Memory B cell (primary cell): ENCODE data around the gene VSTM4.
A peak's percentile ranks its signal among the peaks of the same experiment; 100 is the strongest.

Experiments used
- ATAC-seq: fragments of 150-1000 bp; cut with Tn5 transposase; 2 replicates; pipeline ENCODE4 v1.10.0; 2021; ENCODE audit warnings: low read depth, mild to moderate bottlenecking, moderate library complexity
- DNase-seq, 2 donors: peaks; one replicate each; pipeline ENCODE4 v3.0.0; 2022; ENCODE audit warnings: low spot score in 2 of 2
- H3K27ac Mint-ChIP-seq: one replicate; pipeline ENCODE4 v1.8.0; 2022; ENCODE audit warnings: mild to moderate bottlenecking, moderate library complexity, mixed read lengths
- H3K27me3 Mint-ChIP-seq: one replicate; pipeline ENCODE4 v1.8.0; 2022; ENCODE audit warnings: mixed read lengths
- H3K36me3 Mint-ChIP-seq: one replicate; pipeline ENCODE4 v1.8.0; 2022; ENCODE audit warnings: mild to moderate bottlenecking, mixed read lengths
- H3K4me1 Mint-ChIP-seq: one replicate; pipeline ENCODE4 v1.8.0; 2022; ENCODE audit warnings: mixed read lengths
- H3K4me3 Mint-ChIP-seq: one replicate; pipeline ENCODE4 v1.8.0; 2022; ENCODE audit warnings: mild to moderate bottlenecking, moderate library complexity, mixed read lengths
- H3K9me3 Mint-ChIP-seq: one replicate; pipeline ENCODE4 v1.8.0; 2022; ENCODE audit warnings: mixed read lengths

The VSTM4 gene

DNA sequence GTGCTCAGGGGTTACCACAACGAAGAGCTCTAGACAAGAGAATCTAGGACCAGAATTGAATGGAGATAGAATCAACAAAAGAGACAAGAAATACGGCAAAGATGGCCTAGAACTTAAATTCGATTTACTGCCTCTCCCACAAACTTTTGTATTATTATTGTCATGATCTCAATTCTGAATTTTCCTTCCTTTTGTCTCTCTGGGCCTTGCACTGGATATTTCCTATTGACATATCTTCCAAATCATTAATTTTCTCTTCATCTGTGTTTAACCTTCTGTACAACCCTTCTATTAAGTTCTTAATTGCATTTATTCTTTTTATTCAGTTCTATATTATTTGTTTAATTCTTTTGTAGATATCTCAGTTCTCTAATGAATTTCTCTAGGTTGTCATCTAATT is 28.4 kb downstream of the VSTM4 start:
- no peak overlapping the region for H3K4me3 Mint-ChIP-seq
- DNase-seq (no peak), ATAC-seq (no peak)
- peaks cover 4% of the 10 kb centered on the region for H3K27me3 Mint-ChIP-seq
- H3K9me3 Mint-ChIP-seq = peaks cover 6% of the 10 kb centered on the region
- no peaks in the 10 kb centered on the region for H3K4me1 Mint-ChIP-seq
- H3K36me3 Mint-ChIP-seq = no peaks in the 10 kb centered on the region
- no peak overlapping the region for H3K27ac Mint-ChIP-seq

DNA sequence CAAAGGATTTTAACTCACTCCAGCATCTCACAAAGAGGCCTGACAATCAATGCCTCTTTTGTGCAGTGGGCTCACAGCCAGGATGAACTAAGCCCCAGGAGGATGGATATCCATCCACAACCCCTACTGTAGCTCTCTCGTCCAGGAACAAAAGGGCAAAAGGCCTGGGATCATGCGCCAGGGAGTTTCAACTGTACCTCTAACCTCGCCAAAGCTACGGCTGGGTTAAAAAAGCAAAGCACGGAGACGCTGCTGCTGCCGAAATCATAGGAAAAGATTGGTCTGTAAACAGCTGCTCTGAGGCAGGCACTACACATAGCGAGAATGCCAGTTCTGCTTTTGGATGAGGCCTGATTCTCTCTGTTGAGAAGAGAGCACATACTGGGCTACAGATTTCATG is 32.1 kb downstream of the VSTM4 start:
- no peak for ATAC-seq
- peaks cover 6% of the 10 kb centered on the region for H3K9me3 Mint-ChIP-seq
- no peaks in the 10 kb centered on the region for H3K4me1 Mint-ChIP-seq
- no peak overlapping the region for H3K27ac Mint-ChIP-seq
- no peaks in the 10 kb centered on the region for H3K36me3 Mint-ChIP-seq
- H3K27me3 Mint-ChIP-seq = peaks cover 3% of the 10 kb centered on the region
- no peak for DNase-seq
- H3K4me3 Mint-ChIP-seq = no peak overlapping the region

DNA sequence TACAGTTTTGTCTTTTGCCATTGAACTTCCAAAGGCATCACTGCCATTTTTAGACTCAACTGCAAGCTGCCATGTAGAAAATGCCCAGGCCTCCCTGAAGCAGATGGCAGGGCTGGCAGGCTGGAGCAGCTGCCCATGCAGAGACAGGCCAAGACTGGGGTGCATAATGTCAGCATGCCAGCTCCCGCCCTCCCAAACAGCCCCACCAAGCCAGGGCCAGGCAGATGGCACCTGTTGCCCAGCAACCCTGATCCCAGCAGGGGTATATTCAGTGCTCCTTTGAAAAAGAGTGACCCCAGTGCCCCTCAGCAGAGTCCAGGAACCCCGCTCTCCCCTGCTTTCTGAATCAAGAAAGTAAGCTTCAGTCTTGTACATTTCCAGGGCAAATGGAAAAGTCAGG is 32.6 kb downstream of the VSTM4 start:
- Mint-ChIP-seq H3K9me3 (peaks cover 6% of the 10 kb centered on the region), H3K27me3 (peaks cover 3% of the 10 kb centered on the region), H3K36me3 (no peaks in the 10 kb centered on the region), H3K4me3 (no peak overlapping the region), H3K27ac (no peak overlapping the region), H3K4me1 (no peaks in the 10 kb centered on the region)
- peak in 1 of 2 donors; percentile 4 for DNase-seq
- no peak for ATAC-seq

DNA sequence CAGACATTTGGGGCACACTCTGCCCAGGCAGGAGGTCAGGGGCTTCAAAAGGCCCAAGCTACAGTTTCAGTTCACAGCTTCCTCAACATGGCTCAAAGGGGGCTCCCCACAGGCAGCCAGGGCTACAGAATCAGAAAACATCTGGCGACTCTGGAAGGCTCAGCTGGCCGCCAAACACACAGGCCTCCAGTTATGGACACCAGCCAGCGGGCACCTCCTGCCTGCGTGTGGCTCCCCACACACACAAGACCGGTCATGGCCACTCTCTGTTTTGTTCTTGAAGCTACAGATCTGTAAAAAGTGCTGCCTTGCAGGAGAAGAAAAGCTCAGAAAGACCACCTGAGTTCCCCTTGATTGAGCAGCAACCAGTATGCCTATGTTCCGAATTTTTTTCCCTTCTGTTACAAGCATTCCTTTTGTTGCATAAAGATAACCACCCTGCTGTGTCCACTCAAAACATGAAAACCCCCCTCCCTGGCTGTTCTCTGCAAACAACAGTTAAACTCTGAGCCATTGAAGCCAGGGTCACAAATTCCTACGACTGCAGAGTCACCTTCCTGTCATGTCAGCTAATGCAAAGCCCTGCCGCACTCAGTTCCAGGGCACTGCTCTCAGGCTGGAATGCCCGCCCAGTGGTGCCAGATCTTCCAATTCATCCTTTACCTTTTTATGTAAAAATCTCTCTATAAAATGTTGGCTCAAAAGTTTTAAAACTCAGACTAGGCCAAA is 33.6 kb downstream of the VSTM4 start:
- ATAC-seq (no peak), DNase-seq (peak in 1 of 2 donors; percentile 6)
- Mint-ChIP-seq H3K36me3 (no peaks in the 10 kb centered on the region), H3K4me3 (no peak overlapping the region), H3K4me1 (no peaks in the 10 kb centered on the region), H3K27ac (no peak overlapping the region), H3K9me3 (peaks cover 1% of the 10 kb centered on the region), H3K27me3 (peaks cover 7% of the 10 kb centered on the region)

DNA sequence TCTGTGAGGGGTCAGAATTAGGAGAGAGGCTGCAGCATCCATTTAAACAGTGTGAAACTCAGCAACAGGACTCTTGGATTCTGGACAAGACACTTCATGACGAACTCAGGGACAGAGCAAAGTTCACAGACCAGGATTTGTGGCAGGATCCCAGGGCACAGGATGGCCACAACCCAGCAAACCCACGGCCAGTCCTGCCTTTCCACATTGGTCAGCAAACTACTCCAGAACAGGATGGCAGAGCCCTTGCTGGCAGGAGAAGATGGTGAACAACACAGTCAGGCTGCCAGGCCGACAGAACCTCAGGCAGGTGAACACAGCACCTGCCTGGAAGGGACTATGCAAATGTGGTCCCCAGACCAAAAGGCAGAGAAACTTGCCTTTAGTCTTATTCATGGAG is 34.4 kb downstream of the VSTM4 start:
- DNase-seq = peak in 1 of 2 donors; percentile 7
- H3K4me3 Mint-ChIP-seq = no peak overlapping the region
- no peaks in the 10 kb centered on the region for H3K4me1 Mint-ChIP-seq
- ATAC-seq = no peak
- no peak overlapping the region for H3K27ac Mint-ChIP-seq
- H3K9me3 Mint-ChIP-seq = no peaks in the 10 kb centered on the region
- H3K27me3 Mint-ChIP-seq = peaks cover 12% of the 10 kb centered on the region
- H3K36me3 Mint-ChIP-seq = no peaks in the 10 kb centered on the region

DNA sequence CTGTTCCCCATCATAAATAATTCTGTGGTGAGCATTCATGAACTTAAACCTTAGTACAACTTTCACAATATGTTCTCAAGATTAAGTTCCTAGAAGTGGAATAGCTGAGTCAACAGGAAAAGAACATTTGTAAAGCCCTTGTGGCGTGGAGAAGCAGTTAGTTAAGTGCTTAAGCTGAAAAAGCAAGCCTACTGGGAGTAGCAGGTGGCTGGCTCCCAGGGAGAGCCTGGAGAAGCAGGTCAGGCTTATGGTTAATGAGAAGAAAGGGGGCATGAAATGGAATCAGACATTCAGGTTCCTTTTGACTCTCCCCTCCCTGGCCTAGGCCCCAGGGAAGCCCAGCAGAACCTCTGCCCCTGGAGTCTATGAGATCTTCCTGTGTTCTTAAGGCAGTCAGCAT is 35.3 kb downstream of the VSTM4 start:
- H3K27ac Mint-ChIP-seq = no peak overlapping the region
- H3K4me1 Mint-ChIP-seq = no peaks in the 10 kb centered on the region
- no peak for ATAC-seq
- no peak overlapping the region for H3K4me3 Mint-ChIP-seq
- DNase-seq = no peak
- no peaks in the 10 kb centered on the region for H3K9me3 Mint-ChIP-seq
- no peaks in the 10 kb centered on the region for H3K36me3 Mint-ChIP-seq
- H3K27me3 Mint-ChIP-seq = peaks cover 17% of the 10 kb centered on the region

DNA sequence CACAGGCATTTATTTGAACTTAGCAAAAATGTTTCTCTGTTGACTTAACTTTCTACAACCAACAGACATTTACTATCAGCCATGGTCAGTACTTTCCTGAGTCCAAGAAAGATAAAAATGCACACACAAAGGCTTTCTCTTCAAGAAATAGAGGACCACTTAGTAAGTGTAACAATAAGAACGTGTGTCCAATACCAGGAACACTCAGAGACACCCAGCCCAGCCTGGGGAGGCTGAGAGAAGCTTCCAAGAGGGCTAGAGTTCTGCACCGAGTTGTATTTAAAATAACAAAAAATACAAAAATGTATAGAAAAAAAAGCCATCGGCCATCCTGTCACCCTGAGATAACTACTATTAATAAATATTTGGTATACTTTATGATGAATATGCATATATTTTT is 35.8 kb downstream of the VSTM4 start:
- no peak overlapping the region for H3K27ac Mint-ChIP-seq
- H3K4me1 Mint-ChIP-seq = no peaks in the 10 kb centered on the region
- H3K4me3 Mint-ChIP-seq = no peak overlapping the region
- ATAC-seq (no peak), DNase-seq (no peak)
- no peaks in the 10 kb centered on the region for H3K36me3 Mint-ChIP-seq
- H3K9me3 Mint-ChIP-seq = no peaks in the 10 kb centered on the region
- H3K27me3 Mint-ChIP-seq = peaks cover 17% of the 10 kb centered on the region

DNA sequence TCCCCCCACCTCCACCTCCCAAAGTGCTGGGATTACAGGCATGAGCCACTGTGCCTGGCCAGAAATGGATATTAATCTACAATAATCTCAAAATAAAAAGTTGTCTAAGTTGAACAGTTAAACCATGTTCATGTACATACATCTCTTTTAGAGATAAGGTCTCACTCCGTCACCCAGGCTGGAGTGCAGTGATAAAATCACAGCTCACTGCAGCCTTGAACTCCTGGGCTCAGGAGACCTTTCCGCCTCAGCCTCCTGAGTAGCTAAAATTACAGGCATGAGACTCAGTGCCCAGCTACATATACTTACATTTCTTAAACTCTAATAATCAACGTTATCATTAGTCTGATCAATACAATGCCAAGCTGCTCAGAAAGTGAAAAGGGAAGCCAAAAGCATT is 36.2 kb downstream of the VSTM4 start:
- Mint-ChIP-seq H3K4me1 (no peaks in the 10 kb centered on the region), H3K9me3 (no peaks in the 10 kb centered on the region), H3K4me3 (no peak overlapping the region), H3K27me3 (peaks cover 17% of the 10 kb centered on the region), H3K27ac (no peak overlapping the region), H3K36me3 (no peaks in the 10 kb centered on the region)
- DNase-seq = no peak
- no peak for ATAC-seq

DNA sequence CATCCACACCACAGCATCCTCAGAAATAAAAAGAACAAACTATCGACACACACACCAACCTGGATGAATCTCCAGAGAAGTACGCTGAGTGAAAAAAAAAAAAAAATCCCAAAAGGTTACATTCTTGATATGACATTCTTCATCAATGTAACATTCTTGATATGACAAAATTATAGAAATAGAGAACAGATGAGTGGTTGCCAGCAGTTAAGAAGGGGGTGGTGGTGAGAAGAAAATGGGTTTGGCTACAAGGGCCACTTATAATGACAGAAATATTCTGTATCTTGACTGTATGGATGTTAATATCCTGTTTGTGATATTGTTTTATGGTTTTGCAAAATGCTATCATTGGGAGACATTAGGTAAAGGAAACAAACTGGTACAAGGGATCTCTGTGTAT is 36.9 kb downstream of the VSTM4 start:
- Mint-ChIP-seq H3K4me1 (no peaks in the 10 kb centered on the region), H3K9me3 (no peaks in the 10 kb centered on the region), H3K27ac (no peak overlapping the region), H3K36me3 (no peaks in the 10 kb centered on the region), H3K4me3 (no peak overlapping the region), H3K27me3 (peaks cover 17% of the 10 kb centered on the region)
- DNase-seq = no peak
- ATAC-seq = no peak

DNA sequence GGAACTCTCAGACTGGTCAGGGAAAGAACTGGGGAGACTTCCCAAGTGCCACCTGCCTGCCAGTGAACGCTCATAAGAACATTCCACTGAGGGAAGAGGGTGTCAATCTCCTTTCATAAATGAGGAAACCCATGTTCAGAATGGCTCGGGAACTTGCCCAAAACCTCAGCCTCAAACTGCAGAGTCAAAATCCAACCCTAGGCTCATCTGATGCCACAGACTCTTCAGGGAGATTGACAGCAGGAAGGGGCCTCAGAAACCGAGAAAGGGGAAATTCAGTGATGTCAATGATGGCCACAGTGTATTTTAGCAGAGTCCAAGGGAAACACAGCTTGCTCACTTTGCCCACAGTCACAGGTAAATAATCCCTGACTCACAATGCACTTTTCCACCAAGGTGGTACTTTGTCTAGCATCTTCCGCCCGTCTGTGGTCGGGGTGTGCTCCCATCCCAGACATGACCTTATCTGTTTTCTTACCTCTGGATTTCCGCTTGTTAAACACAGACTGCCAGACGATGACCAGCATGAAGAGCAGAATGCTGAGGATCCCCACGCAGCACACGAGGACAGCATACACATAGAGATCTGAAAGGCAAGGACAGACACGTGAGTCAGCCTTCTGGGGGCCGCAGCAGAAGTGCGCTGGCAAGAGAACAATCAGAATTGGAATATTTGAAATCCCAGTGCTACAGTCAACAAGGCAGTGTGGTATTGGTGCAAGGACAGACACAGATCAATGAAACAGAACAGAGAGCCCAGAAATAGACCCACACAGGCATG is 38.4 kb downstream of the VSTM4 start:
- Mint-ChIP-seq H3K9me3 (no peaks in the 10 kb centered on the region), H3K4me3 (no peak overlapping the region), H3K36me3 (no peaks in the 10 kb centered on the region), H3K27me3 (peaks cover 16% of the 10 kb centered on the region), H3K4me1 (no peaks in the 10 kb centered on the region), H3K27ac (no peak overlapping the region)
- DNase-seq (no peak), ATAC-seq (no peak)

DNA sequence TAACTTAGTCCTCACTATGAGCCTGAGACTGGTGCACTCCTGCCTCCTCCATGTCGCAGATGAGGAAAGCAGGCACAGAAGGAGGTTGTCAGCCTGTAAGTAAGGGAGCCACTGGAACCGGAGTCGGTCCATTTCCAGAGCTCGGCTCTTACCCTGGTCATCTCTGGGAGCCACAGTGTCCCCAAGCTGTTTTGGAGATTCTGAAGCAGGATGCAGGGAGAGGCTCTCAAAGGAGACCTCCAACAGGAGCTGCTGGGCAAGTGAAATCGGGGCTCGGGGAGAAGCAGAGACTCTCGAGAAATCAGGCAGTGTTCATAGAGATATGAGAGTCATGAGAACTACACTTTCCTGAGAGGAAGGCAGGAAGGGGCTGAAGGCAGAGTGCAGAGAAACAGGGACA is 39.0 kb downstream of the VSTM4 start:
- DNase-seq = no peak
- H3K36me3 Mint-ChIP-seq = no peaks in the 10 kb centered on the region
- no peak overlapping the region for H3K27ac Mint-ChIP-seq
- H3K27me3 Mint-ChIP-seq = peaks cover 16% of the 10 kb centered on the region
- no peaks in the 10 kb centered on the region for H3K9me3 Mint-ChIP-seq
- ATAC-seq = no peak
- no peaks in the 10 kb centered on the region for H3K4me1 Mint-ChIP-seq
- H3K4me3 Mint-ChIP-seq = no peak overlapping the region

DNA sequence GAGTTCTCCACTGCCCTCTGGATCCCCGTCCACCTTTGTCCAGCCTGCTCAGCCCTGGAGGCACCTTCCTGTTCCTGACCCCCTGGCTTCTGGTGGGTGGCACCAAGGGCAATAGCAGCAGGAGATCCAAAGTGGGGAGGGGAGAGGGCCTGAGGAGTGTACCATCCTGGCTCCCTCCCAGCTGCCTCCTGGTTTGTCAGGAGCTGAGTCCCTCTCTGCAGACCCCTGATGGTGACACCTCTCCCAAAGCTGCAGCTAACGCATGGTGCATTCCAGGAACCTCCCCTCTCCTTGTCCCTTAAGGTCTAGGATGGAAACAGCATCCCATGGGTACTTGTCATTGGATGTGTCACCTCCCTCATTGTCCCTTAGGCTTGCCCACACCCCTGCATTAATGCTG is 39.6 kb downstream of the VSTM4 start:
- Mint-ChIP-seq H3K4me3 (no peak overlapping the region), H3K9me3 (no peaks in the 10 kb centered on the region), H3K27ac (no peak overlapping the region), H3K4me1 (no peaks in the 10 kb centered on the region), H3K27me3 (peaks cover 16% of the 10 kb centered on the region), H3K36me3 (no peaks in the 10 kb centered on the region)
- no peak for ATAC-seq
- DNase-seq = no peak

DNA sequence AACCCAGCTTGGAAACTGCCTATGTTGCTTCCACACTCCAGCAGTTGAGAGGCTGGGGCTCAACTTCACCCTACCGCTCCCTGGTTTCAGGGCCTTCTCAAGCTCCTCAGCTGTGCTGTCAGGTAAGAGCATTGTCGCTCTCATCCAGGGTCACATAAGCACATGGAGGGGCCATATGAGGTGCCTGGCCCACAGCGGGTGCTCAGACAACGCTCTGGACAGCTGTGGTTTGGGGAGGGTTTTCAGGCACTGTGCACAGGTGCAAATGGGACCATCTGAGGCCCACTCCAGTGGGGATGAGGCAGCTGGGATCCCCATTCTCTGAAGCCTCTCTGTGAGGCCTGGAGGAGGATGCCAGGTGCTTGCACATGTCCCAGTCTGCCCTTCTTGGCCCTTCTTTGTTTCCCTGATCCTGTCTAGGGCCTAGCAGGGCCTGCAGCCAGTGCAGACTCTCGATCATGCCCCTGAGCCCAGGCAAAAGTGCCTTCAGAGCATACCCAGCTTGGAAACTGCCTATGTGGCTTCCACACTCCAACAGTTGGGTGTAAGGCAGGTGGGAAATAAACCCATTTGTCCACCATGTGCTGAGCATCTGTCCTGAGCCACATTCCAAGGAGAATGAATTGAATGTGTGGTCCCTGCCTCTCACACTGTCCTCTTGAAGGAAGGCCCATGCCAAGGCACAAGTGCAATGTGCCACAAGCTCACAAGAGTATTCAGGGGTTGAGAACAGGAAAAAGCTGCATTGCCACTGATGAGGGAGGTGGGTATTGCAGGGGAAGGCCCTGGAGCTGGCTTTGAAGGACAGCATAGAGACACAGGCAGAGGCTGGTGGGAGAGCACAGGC is 40.3 kb downstream of the VSTM4 start:
- no peak overlapping the region for H3K4me3 Mint-ChIP-seq
- no peak overlapping the region for H3K27ac Mint-ChIP-seq
- no peaks in the 10 kb centered on the region for H3K4me1 Mint-ChIP-seq
- no peak for DNase-seq
- no peak for ATAC-seq
- no peaks in the 10 kb centered on the region for H3K36me3 Mint-ChIP-seq
- no peaks in the 10 kb centered on the region for H3K9me3 Mint-ChIP-seq
- H3K27me3 Mint-ChIP-seq = peaks cover 16% of the 10 kb centered on the region

DNA sequence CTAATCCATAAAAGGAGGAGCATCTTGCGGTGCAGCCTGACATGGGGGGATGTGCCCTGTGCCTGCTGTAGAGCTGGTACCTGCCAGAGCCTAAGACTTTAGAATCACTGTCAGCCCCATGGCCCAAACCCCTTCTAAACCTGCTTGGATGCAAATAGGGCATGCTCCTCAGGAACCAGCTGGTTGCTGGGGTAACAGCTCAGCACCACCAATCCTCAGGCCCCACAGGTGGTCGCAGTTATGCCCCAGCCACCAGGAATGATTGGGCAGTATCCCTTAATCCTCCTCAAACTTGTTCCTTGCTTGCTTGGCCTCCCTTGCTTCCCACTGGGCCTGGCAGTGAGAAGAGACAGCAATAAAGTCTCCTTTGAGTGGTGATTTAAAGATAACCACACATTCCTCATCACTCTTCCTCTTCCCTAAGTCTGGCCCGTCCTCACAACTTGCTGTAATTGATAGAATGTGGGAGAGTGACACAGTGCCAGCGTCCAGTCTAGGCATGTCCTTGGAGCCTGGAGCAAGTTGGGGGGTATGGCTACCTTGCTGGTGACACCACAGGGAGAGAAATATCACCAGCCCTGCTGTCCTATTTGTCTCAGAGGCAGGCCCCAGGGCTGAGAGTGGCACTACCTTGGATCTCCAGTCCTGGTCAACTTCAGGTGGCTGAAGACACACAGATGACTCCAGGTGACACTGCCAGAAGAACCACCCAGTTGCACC is 43.0 kb downstream of the VSTM4 start:
- Mint-ChIP-seq H3K27ac (no peak overlapping the region), H3K36me3 (no peaks in the 10 kb centered on the region), H3K4me3 (no peak overlapping the region), H3K9me3 (no peaks in the 10 kb centered on the region), H3K27me3 (peaks cover 15% of the 10 kb centered on the region), H3K4me1 (no peaks in the 10 kb centered on the region)
- no peak for DNase-seq
- ATAC-seq = no peak
